HS-5 (cell line): ENCODE data around the gene HLA-DQA1.
A peak's percentile ranks its signal among the peaks of the same experiment; 100 is the strongest.
"Not testable (repeated sequence)": the region's sequence is repeated elsewhere in the genome, so short reads cannot be mapped to it uniquely, and the experiment has no call there.

Experiments
- DNase-seq: peaks from one replicate; pipeline ENCODE4 v3.0.0-alpha.2; 2012; ENCODE audit warnings: low read depth

Gene HLA-DQA1

DNA sequence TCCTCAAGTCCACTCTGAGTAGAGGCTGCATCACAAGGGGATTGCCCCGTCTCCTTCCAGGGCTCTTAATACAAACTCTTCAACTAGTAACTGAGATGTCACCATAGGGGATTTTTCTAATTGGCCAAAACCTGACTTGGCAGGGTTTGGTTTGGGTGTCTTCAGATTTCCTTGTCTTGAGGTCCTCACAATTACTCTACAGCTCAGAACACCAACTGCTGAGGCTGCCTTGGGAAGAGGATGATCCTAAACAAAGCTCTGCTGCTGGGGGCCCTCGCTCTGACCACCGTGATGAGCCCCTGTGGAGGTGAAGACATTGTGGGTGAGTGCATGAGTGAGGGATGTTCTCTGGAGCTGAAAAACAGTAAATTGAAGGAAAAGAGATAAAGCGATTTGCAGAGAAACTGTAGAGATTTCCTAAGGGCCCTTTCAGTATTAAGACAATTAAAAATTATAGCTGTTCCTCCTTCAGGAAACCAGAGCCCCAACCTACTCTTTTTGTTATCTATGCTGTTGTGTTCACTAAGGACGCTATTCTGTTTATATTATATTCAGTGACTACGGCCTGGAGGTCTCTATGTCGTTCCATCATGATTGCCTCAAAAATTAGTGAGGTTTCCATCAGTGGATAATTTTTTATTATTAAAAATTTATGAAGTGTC, at the start of gene HLA-DQA1:
Gene HLA-DQA1 (plus strand): TSS at position 188 of the 662 bp plus-strand sequence. CDS start 53 bp downstream, at position 241.
- DNase-seq: no peak

DNA sequence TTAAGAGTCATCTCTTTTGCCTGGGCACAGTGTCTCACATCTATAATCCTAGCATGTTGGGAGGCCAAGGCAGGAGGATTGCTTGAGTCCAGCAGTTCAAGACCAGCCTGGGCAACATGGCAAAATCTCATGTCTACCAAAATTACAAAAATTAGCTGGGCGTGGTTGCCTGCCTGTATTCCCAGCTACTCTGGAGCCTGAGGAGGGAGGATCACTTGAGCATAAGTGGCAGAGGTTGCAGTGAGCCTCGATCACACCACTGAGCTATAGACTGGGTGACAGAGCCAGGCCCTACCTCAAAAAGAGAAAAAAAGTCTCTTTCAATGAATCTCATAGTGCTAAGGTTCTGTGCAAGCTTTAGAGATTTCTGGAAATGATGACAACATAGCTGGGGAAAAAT, 49.0 kb upstream of the HLA-DQA1 start:
- DNase-seq: no peak

DNA sequence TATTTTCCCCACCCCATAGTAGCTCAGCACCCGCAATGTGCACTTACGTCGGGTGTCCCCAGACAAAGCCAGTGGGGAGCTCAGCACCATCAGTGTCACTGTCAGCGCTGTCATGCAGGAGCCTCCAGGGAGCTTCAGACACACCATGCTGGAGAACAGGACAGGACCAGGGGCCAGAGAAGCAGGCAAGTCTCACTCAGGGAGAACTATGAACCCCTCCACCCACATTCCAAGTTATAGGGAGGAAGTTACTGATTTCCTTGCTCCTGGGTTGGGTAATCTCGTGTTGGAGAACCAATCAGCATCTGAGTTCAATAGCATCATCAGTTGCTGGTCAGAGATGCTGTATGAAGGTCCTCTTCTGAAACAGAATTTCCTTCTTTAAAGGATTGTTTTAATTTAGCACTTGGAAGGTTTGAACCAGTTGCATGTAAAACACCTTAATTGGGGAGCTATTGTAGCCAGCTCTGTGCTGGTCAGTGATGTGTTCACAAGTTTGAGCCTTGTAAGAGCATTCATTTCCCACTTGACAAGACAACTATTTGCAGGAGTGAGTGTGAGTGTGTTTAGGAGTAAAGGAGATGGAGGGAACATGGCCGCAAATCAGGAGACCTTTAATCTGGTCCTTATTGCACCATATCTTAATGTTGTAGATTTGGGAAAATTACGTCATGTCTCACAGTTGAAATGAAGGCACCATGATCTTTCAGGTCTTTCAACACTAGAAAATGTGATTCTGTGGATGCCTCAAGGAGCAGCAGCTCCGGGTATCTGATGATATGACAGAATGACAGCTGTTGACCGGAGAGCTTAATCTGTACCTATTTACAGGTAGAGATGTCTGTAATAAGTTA, 47.4 kb upstream of the HLA-DQA1 start, which contains the start of gene HLA-DRB1:
Gene HLA-DRB1 (minus strand): TSS at position 253 of the 854 bp plus-strand sequence. CDS start 106 bp downstream, at position 147.
- DNase-seq: no peak

DNA sequence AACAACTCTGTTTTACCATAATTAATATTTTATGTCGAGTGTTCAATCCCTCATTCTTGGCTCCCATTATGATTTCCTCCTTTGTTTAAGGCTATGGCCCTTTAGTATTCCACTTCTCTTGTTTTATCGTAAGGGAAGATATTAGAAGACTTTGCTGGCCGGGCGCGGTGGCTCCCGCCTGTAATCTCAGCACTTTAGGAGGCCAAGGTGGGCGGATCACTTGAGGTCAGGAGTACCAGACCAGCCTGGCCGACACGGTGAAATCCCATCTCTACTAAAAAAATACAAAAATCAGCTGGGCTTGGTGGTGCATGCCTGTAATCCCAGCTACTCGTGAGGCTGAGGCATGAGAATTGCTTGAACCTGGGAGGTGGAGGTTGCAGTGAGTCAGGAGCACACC, 46.5 kb upstream of the HLA-DQA1 start:
- not testable (repeated sequence) for DNase-seq

DNA sequence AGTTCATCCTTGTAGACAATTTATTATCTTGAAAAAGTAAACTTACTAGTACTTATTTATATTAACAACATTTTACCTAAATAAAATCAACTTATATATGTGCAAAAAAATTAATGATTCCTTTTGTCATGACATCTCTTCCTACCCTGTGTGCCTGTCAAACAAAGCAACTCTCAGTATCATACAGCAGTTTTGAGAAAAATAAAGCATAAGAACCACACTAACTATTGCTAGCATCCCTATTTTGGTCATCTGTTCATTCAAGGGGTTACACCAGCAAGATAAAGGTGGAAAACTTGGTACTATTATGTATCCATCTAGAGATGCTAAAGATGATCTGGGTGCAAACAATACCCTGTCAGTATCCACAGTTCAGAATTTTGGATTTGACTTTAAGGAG, 40.2 kb upstream of the HLA-DQA1 start:
- no peak for DNase-seq

DNA sequence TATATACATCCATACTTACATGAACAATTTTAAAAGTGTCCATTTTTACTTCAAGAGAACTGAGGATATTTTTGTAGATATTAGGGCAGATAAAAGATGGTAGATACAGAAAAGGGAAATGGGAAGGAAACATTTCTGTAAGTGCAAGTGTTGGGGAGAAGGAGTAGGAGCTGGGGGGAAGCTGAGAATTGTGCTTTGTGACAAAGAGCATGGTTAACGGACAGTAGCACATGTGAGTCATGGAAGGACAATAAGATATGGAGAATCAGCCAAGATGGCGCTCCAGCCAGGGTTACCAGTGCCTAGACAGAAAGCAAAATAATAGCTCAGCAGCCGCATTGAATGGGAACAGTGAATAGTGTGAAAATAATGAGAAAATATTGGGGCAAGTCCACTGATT, 34.8 kb upstream of the HLA-DQA1 start:
- no peak for DNase-seq

DNA sequence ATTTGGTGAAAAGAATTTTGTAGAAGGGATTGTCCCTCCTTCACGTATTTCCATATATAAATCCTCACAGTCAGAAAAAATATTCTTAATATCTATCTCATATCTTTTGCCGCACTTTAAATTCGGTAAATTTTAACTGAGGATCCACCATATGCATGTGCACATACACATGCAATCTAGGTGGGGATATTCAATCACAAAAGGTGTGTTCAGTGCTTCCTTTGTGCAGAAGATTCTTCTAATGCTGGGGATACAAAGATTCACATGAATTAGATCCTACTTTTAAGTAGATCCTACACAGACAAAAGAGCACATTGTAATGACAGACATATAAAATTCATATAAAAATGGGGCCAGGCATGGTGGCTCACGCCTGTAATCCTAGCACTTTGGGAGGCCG, 34.0 kb upstream of the HLA-DQA1 start:
- no peak for DNase-seq

DNA sequence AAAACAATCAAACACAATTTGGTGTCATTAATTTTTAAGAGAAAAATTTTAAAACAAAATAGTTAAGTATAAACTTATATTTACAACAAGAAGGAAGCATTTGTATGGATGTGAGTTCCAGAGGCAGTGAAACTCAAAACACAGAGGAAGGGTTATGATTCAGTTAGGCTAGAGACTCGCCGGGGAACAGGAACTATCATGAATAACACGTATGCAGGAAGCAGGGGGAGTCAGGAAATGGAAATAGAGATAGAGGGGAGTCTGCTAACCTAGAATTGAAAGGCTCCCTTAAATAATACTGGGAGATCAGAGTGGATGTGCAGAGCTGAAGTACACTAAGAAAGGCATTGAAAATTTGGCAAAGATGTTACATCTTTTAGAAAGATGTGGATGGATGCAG, 33.3 kb upstream of the HLA-DQA1 start:
- DNase-seq: no peak

DNA sequence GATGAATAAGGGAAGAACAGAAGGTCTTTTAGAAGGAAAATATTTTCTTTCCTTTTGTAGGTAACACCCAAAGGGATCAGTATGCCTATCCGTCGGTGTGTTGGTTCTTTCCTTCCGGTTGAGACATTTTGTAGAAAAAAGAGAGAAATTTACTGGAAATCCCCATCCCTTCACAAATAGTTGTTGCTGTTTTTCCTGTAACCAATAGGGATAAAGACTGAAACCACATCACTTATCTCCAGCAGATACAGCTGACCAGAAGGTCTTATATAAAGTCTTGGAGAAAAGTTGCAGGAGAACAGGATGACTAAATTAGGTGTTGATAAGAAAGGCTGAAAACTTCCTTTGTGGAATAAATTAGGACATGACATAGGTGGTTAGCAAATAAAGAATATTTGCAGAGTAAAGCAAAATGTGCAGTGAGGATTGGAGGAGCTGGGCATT, 32.8 kb upstream of the HLA-DQA1 start:
- DNase-seq: no peak

DNA sequence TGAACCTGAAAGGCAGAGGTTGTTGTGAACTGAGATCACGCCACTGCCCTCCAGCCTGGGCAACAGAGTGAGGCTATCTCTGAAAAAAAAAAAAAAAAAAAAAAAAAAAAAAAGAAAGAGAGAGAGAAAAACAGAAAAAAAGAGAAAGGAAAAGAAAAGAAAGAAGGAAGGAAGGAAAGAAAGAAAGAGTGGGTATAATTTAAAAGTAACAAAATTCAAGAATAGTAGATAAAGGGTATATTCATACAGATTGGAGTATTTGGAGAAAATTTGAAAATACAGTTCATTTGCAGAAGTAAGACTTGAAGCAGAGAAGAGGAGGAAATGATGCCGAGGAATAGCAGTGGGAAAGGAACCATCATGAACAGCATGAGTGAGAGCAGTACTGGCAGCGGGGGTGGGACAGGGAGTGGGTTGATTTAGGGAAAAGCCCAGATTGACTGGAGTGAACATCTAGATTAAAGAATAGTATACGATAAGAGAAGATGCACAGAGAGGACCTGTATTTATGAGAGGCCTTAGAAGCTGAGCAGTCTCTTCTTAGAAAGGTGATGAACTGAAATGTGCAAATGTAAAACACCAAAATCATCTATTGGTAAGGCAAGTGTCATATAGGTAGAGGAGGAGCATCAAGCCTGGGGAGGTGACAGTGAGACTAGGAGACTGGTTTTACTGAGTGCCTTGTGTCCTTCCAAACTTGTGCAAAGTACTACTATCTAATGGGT, 29.8 kb upstream of the HLA-DQA1 start:
- DNase-seq: no peak

DNA sequence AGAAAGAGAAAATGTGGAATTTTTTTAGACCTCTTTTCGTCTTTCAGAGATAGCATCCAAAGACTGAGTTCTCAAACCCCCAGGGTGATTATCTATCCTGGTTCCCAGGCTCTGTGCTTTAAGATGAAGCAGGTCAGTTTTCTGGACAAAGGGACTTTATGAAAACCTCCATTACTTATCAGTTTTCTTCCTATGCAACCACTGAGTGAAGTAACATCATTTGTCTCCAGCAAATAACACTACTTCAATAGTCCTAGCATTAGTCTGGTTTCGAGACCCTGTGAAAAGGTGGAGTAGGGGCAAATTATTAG, 29.3 kb upstream of the HLA-DQA1 start:
- no peak for DNase-seq

DNA sequence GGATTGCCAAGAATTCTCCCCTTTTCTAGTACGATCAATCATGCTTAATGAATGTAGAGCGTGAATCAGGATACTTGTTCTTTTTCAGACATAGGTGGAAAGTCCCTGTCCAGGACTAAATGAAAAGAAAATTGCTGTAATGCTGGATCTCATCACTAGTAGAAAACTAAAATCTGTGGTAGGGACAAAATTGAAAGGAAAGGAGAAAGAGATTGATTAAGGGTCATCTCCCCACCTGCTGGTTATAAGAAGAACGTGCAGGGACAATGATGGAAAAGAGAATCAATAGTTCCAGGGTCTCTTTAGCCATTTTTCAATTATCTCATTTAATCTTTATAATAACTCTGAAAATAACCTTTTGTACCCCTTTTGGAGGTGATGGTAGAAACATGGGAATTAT, 28.8 kb upstream of the HLA-DQA1 start:
- no peak for DNase-seq

DNA sequence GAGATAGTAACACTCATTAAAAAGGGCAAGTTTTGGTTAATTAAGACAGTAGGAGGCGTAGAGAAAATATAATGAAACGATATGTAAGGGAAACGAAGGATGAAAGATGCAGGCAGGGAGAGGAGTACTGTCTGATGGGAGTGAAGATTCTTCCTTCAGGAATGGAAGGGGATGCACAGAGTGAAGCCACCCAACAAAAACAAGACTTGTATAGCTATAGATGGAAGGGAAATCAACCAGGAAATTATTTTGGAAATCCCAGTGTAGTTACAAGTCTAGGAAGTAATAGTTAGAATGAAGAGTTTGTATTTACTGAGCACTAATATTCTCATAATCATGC, 27.8 kb upstream of the HLA-DQA1 start:
- DNase-seq: no peak

DNA sequence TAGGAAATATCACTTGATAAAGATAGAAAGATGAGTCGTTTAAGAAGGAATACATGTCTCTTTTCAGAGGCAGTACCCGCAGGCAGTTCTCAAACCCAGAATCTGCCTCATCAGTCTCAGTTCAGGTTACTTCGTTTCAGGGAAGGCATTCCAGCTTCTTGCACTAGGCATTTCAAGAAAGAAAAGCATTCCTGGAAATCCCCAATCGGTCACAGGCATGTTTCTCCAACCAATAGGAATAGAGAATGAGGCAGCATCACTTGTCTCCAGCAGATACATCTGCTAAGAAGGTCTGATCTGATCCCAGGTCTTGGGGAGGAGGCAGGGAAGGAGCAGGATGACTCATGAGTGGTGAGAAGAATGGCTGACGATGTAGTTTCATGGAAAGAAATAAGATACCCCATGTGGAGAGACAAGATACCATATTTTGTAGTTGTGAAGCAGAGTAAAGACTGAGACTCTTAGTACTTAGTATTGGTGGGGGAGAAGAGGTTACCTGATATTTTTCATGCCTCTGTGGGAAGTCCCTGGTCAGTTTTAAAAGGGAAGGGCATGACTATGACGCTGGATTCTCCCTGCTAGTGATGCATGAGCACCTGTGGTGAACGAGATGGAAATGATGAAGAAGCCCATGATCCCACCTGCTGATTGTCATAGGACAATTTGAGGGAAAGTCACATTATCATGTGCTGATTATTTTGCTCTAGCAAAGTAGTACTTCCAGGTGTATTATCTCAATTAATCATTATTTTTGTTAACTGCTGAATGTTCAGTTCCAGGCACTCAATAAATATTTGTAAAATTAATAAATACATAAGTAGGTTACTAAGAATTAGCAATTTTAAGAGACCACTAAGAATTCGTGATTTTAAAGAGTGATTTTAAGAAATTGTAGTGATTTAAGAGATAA, 27.2 kb upstream of the HLA-DQA1 start:
- DNase-seq: peak; percentile 92

DNA sequence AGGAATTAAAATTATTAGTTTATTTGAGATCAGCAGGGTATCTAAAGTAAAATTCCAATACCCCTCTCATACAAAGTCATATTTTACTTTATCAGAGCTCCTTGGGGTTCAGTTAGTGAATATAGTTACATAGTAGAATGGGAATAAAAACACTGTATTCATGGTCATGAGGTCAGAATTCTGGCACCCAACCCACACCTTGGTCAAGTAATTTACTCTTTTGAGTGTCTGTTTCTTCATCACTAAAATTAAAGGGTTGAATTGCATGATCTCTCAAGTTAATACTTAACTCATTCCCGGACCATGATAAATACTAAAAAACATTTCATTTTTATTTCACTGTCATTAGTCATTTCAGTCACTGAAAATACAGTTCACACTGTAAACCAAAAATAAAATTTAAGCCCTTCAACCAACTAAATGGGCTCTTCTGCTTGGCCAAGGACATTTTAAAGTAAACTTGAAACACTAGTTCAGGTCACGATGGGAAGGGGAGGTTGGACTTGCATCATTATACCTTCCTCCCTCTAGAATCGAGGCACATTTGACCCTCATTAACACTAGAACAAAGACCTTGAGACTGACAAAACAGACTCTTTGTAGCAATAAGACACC, 26.4 kb upstream of the HLA-DQA1 start:
- no peak for DNase-seq

DNA sequence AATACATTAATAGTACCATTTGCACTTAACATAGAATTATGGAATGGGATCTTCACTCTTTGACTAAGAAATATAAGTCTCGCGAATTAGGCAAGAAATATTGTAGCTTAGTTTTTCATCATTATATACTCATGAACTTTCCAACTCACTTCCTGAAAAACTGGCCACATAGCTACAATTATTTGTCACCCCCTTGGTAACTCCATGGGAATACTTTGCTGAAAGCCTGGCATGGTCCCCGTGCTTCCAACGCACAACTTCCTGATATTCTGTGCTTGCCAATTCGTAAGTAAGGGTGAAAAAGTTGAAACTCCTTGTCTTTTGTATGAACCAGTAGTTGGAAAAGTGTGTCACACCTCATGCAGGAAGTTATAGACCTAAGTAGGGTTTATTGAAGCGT, 23.7 kb upstream of the HLA-DQA1 start:
- DNase-seq: no peak

DNA sequence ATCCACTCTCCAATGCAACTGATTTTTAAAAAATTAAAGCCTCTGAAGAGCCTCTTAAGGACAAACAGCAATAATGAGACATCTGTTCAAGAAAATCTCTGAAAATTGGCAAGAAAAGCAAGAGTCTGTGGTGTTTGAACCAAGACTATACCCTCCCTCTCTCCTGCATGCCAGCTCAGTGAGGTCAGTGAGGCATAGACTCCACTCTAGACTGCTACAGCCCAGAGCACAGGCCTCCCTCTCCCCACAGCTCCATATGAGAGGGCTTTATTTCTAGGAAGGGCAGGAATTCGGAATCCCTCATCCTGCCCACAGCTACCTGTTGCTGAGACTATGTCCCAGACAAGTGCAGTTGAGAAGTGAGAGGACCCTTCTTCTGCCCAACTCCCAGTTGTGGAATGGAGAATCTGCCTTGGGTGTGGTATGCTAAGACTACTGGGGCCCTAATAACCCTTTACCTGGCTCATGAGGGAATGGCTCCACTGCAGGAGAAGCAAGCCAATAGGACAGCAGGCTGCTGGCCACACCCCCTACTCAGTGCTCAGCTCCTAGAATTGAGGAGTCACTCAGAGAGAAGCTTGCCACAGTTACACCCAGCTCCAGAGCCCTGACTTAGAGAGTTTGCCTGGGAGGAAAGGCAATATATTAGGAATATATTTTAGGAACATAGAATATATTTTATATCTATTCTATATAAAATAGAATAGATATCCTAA, 22.7 kb upstream of the HLA-DQA1 start:
- no peak for DNase-seq

DNA sequence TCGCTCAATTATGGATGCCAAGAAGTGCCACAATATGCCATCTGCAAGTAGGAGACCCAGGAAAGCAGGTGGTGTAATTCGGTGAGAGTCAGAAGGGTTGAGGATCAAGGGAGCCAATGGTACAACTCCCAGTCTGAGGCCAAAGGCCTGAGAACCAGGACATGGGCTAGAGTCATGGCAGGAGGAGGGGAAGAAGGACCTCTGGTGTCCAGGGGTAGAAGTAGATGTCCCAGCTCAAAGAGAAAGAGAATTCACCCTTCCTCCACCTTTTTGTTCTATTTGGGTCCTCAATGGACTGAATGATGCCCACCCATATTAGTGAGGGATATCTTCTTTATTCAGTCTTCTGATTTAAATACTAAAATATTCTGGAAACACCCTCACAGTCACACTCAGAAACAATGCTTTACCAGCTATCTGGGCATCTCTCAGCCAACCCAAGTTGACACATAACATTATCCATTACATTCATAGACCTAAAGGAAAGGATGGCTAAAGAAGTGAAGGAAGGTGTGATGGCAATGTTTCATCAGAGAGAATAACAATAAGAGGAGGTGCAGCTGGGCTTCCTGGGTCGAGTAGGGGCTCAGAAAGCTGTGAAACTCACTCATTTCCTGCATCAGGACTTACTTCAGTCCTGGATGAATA, 21.2 kb upstream of the HLA-DQA1 start:
- no peak for DNase-seq

DNA sequence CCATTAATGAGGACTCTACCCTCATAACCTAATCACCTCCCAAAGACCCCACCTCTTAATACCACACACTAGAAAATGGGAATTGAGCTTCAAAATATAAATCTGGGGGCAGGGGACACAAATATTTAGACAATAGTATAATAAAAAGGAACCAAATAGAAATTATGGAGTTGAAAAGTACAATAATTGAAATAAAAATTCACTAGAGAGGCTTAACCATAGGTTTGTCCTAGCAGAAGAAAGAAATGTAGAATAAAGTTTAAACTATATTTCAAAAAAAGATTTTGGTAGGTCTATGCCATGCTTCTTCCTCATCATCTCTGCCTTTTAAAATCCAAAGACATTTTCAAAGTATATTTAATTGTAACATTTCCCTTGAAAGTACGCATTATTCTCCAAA, 19.5 kb upstream of the HLA-DQA1 start:
- DNase-seq: no peak

DNA sequence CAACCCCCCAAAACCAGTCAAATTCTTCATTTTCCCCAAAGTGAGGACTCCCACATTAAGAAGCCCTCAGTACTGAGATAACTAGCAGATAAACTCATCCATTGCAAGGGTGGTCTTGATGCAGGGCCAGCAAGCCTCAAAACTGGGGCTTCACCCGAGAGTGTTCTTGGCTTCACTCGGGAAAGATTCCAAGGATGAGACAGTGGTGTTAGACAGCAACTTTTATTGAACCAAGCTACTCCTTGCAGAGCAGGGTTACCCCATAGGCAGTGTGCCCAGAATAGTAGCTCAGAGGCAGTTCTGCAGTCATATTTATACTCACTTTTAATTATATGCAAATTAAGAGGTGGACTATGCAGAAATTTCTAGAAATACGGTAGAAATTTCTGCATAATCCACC, 15.8 kb upstream of the HLA-DQA1 start:
- no peak for DNase-seq
